Forelimb muscle (tissue), 1 donor: ENCODE measurements around the gene SLC17A4. TPM values are rescaled to one million over a fixed set of nuclear protein-coding genes. Genes with fewer than 3 reads are reported as not detected.

Source experiments
- DNase-seq: peaks from one replicate; pipeline ENCODE4 v3.0.0-alpha.2; 2013; ENCODE audit warnings: low read depth
- polyA plus RNA-seq: library from polyadenylated mRNA; unstranded; fragments of 120-200 nt; gene quantifications from one replicate; pipeline ENCODE4 v1.2.1, GENCODE V29; 2013; ENCODE audit not compliant: insufficient read length

The SLC17A4 gene, protein sequence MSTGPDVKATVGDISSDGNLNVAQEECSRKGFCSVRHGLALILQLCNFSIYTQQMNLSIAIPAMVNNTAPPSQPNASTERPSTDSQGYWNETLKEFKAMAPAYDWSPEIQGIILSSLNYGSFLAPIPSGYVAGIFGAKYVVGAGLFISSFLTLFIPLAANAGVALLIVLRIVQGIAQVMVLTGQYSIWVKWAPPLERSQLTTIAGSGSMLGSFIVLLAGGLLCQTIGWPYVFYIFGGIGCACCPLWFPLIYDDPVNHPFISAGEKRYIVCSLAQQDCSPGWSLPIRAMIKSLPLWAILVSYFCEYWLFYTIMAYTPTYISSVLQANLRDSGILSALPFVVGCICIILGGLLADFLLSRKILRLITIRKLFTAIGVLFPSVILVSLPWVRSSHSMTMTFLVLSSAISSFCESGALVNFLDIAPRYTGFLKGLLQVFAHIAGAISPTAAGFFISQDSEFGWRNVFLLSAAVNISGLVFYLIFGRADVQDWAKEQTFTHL
- not detected for polyA plus RNA-seq

- no peak for DNase-seq
These were observed at the start of gene SLC17A4 for GRCh38 chr6:25754535-25754934. Gene SLC17A4 (plus strand): TSS chr6:25754742. CDS start chr6:25761963, 7,221 bp downstream.

DNA sequence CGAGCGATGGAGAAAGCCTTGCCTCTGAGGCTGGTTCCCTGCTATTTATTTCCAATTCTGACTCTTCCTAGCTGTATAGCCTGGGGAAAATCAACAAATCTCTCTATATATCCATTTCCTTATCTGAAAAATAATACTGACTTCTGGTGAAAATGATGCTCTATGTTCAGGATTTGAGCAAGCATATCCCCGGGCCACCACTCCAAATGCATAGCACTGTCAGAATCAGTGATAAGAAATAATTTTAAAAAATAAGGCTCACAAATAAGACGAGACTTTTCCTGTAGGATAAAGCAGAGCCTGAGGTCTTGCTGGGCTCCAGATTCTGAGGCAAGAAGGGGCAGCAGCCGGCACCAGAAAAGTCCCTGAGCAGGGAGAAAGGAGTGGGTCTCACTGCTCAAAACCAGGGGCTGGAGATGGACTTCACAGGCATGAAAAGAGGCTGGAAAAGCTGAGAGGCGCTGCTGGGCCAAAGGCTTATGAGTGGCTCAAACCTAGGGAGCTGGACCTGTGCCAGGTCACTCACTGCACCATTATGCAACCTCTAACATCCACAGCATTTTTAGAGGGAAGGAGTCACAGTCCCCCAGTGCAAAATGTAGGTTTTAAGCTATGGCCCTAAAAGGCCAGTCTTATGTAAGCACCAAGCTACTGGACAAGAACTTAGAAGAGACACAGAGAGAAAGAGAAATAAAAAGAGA lies 48.1 kb upstream of the SLC17A4 start:
- DNase-seq, result no peak

- no peak for DNase-seq
These were observed 44.8 kb upstream of the SLC17A4 start for GRCh38 chr6:25709761-25710160.

DNA sequence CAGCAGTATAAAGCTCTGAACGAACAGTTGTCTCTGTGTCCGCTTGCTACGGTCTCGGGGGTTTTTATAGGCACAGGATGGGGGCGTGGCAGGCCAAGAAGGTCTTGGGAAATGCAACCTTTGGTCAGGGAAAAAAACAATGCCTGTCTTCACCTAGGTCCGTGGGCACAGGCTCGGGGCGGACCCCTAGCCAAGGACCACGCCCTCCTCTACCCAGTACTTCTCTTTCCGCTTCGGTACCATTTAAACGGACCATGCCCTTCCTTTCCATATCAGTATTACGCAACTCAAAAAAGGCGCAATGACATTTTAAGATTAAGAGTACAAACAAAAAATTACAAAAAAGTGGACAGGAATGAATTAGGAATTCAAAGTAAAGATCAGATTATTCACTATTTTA lies 44.3 kb upstream of the SLC17A4 start:
- DNase-seq, result no peak

DNA sequence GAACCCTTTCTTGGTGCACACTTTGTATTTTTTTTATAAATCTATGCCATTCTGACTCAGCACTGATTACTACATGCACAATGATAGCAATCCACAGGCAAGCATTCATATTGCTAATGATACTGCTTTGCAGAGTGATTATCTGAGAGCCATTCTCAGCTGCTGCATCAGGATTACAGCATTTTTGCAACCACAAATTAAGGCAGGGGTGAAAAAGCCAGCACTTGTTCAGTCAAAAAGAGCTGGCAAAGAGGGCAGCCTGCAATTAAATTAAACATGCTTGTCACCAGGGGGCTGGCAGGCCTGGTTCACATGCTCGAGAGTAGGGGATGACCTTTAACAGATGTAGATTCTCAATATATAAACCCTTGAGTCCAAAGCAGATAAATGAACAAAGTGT lies 40.7 kb upstream of the SLC17A4 start:
- DNase-seq, result no peak

DNA sequence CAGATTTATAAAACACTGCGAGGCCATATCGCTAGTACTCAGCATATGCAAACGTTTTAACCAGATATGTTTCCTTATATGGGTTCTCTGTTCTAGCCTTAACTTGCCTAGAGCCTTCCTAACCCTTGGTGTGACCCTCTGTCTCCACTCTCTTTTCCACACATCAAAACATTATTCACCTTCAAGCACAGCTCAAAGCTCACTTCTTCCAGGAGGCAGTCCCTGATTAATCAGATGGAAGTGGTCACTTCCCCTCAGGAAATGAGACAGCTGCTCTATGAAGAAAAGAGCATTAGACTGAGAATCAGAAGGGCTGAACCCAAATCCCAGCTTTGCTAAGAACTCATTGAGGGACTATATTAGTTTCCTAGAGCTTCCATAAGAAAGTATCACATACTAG lies 39.8 kb upstream of the SLC17A4 start:
- no peak for DNase-seq

- DNase-seq, result no peak
These were observed 38.7 kb upstream of the SLC17A4 start for GRCh38 chr6:25715794-25716193.

- no peak for DNase-seq
These were observed 36.4 kb upstream of the SLC17A4 start for GRCh38 chr6:25717866-25718740.

DNA sequence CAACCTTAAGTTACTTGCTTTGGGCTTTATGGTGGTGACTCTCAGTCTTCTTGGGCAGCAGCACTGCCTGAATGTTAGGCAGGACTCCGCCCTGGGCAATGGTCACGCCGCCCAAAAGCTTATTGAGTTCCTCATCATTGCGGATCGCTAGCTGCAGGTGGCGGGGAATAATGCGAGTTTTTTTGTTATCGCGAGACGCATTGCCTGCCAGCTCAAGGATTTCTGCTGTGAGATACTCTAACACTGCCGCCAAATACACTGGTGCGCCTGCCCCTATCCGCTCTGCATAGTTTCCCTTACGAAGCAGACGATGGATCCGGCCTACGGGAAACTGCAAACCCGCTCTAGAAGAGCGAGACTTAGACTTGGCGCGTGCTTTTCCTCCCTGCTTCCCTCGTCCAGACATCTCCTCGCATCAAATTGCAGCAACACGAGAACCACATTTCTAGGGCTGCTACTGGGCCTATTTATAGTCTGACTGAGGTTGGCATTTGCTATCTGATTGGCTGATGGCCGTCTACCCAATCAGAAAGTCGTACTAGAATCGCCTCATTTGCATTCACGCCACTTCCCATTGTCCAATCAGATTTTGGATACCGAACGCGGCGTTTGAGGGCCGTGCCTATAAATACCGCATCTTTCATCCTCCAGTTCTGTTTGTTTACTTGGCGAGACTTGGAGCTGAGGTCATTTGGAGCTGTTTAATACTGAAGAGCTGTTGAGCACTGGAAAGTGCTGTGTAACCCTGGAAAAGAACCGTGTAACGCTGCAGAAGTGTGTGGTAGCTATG lies 28.2 kb upstream of the SLC17A4 start:
- DNase-seq, result no peak

DNA sequence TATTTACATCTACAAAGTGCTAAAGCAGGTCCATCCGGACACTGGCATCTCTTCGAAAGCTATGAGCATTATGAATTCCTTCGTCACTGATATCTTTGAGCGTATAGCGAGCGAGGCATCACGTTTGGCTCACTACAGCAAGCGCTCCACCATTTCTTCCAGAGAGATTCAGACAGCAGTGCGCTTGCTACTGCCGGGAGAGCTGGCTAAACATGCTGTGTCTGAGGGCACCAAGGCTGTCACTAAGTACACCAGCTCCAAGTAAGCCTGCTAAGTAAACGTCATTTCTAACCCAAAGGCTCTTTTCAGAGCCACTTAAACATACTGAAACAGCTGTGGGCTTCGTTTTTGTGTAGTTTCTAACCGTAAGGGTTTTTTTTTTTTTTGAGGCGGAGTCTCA lies 27.5 kb upstream of the SLC17A4 start:
- no peak for DNase-seq

GRCh38 chr6:25730907-25731306 lies 23.6 kb upstream of the SLC17A4 start:
- no peak for DNase-seq

- DNase-seq, result no peak
These were observed 22.8 kb upstream of the SLC17A4 start for GRCh38 chr6:25731721-25732120.

GRCh38 chr6:25732468-25733198 lies 21.9 kb upstream of the SLC17A4 start:
- no peak for DNase-seq

DNA sequence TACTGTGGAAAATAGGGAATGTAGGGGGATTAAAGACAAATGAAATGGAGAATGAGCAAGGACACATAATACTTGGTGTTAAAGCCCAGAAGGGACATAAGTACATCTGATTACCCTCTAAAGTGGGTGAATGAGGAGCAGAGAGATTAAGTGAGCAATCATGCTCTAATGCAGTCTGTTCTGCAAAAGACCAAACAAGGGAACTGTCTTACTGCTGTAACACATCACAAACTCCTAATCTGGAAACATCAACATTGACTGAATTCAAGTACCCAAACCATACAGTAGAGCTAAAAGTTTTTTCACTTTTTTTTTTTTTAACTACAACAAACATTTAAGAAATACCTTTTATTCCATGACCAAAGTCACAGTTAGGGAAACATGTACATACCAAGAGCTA lies 19.3 kb upstream of the SLC17A4 start:
- DNase-seq, result no peak

GRCh38 chr6:25743868-25744267 lies 10.7 kb upstream of the SLC17A4 start:
- no peak for DNase-seq

- DNase-seq, result no peak
These were observed 8.7 kb upstream of the SLC17A4 start for GRCh38 chr6:25745836-25746235.

- no peak for DNase-seq
These were observed 7.6 kb upstream of the SLC17A4 start for GRCh38 chr6:25746968-25747367.

- DNase-seq, result no peak
These were observed 7.1 kb upstream of the SLC17A4 start for GRCh38 chr6:25747477-25747876.

GRCh38 chr6:25748049-25748448 lies 6.5 kb upstream of the SLC17A4 start:
- DNase-seq, result no peak
